DND-41 (cell line): Measurements from ENCODE around the gene GATA5.

Experiments
- EZH2 ChIP-seq: IDR thresholded peaks from 3 replicates; pipeline ENCODE4 v1.6.1; 2012; ENCODE audit warnings: borderline replicate concordance, low read depth, mild to moderate bottlenecking, moderate library complexity, low read length, inconsistent platforms; ENCODE audit not compliant: severe bottlenecking
- TF ChIP-seq, protein P1 (sequence below): IDR thresholded peaks from 2 replicates; pipeline ENCODE4 v1.5.1; 2012; ENCODE audit warnings: borderline replicate concordance, low read length, moderate library complexity, mild to moderate bottlenecking; ENCODE audit not compliant: poor library complexity, severe bottlenecking; ENCODE audit errors: extremely low read depth

DNA sequence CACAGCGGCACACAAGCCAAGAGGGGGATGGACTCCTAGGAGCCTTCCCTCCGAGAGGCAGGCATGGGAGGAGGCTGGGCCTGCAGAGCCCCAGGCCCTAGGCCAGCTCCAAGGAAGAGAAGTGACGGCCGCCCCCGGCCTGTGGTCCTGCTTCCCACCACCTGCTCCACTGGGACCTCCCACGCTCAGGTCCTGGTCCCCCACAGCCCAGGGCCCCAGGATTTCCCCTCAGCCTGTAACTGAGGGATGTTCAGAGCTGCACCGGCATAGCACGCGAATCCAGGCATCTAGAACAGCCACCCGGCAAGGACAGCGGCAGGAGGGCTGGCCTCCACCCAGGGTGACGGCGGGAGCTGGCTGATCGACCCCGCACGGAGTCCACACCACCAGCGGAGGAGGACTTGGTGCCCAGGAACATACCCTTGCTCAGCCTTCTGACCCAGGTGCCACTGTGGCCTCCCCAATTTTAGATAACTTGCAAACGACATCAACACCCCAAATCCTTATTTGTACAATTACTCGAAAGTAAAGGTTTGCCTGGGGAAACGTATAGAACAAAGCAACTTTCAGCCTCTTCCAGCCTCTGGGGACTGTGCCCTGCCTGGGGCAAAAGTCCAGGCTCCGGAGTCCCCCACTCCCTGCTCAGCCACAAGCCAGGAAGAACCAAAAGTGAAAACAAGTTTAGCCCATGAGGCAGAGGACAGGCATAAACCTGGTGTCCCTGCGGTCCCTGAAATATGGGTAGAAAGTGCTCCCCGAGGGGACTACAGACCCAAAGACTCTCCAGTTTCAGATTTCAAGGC, 3.5 kb downstream of the GATA5 start:
- TF ChIP-seq, protein P1, sequence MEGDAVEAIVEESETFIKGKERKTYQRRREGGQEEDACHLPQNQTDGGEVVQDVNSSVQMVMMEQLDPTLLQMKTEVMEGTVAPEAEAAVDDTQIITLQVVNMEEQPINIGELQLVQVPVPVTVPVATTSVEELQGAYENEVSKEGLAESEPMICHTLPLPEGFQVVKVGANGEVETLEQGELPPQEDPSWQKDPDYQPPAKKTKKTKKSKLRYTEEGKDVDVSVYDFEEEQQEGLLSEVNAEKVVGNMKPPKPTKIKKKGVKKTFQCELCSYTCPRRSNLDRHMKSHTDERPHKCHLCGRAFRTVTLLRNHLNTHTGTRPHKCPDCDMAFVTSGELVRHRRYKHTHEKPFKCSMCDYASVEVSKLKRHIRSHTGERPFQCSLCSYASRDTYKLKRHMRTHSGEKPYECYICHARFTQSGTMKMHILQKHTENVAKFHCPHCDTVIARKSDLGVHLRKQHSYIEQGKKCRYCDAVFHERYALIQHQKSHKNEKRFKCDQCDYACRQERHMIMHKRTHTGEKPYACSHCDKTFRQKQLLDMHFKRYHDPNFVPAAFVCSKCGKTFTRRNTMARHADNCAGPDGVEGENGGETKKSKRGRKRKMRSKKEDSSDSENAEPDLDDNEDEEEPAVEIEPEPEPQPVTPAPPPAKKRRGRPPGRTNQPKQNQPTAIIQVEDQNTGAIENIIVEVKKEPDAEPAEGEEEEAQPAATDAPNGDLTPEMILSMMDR, result no peak
- no peak for TF ChIP-seq EZH2
